ENCODE results near the gene IGFBP5.

Gene IGFBP5

DNA sequence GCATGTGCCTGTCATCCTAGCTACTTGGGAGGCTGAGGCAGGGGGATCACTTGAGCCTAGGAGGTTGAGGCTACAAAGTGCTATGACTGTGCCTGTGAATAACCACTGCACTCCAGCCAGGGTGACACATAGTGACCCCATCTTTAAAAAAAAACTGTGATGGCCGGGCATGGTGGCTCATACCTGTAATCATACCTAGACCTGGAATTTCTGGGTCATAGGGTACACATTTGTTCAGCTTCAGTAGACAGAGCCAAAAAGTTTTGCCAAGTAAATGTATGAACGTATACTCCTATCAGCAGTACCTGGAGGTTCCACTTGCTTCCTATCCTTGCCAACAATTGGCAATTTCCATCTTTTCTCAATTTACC lies 68.5 kb downstream of the IGFBP5 start:
- ATAC-seq = no peak
- TF ChIP-seq TOX (CRISPR knock-in tag; IDR thresholded peaks at IDR 0.05; ENCODE audit: borderline replicate concordance) (no peak), ESRRG (CRISPR knock-in tag; IDR thresholded peaks at IDR 0.05) (no peak), ZFP30 (CRISPR knock-in tag; IDR thresholded peaks at IDR 0.05) (no peak), ZC3H10 (CRISPR knock-in tag; IDR thresholded peaks at IDR 0.05) (no peak), RARB (CRISPR knock-in tag; IDR thresholded peaks at IDR 0.05) (no peak), POU6F1 (CRISPR knock-in tag; IDR thresholded peaks at IDR 0.05; ENCODE audit: borderline replicate concordance, low read depth) (no peak), ZNF70 (CRISPR knock-in tag; IDR thresholded peaks at IDR 0.05) (no peak), SNAI2 (CRISPR knock-in tag; IDR thresholded peaks at IDR 0.05) (no peak), PPARA (CRISPR knock-in tag; IDR thresholded peaks at IDR 0.05; ENCODE audit: borderline replicate concordance) (no peak), OSR1 (CRISPR knock-in tag; IDR thresholded peaks at IDR 0.05) (no peak), CSRNP3 (CRISPR knock-in tag; IDR thresholded peaks at IDR 0.05) (no peak), CREB5 (CRISPR knock-in tag; IDR thresholded peaks at IDR 0.05; ENCODE audit: low read depth) (no peak), GLIS3 (CRISPR knock-in tag; IDR thresholded peaks at IDR 0.05) (no peak), TCF4 (CRISPR knock-in tag; IDR thresholded peaks at IDR 0.05; ENCODE audit: borderline replicate concordance) (no peak), BACH2 (CRISPR knock-in tag; IDR thresholded peaks at IDR 0.05; ENCODE audit: borderline replicate concordance) (no peak), ISL1 (CRISPR knock-in tag; IDR thresholded peaks at IDR 0.05) (no peak), ZFP3 (CRISPR knock-in tag; IDR thresholded peaks at IDR 0.05) (no peak), ARNTL (CRISPR knock-in tag; IDR thresholded peaks at IDR 0.05; ENCODE audit: borderline replicate concordance, low read depth) (no peak), PATZ1 (CRISPR knock-in tag; IDR thresholded peaks at IDR 0.05; ENCODE audit: borderline replicate concordance) (no peak)

GRCh38 chr2:216626168-216626874 lies 69.0 kb downstream of the IGFBP5 start:
- no peak for ATAC-seq
- TF ChIP-seq ZNF8 (CRISPR knock-in tag; IDR thresholded peaks at IDR 0.05) = no peak
- no peak for TF ChIP-seq BACH2 (CRISPR knock-in tag; IDR thresholded peaks at IDR 0.05; ENCODE audit: borderline replicate concordance)
- TF ChIP-seq SNAI2 (CRISPR knock-in tag; IDR thresholded peaks at IDR 0.05) = no peak
- TF ChIP-seq OSR1 (CRISPR knock-in tag; IDR thresholded peaks at IDR 0.05) = no peak
- no peak for TF ChIP-seq GLIS3 (CRISPR knock-in tag; IDR thresholded peaks at IDR 0.05)
- TF ChIP-seq PPARA (CRISPR knock-in tag; IDR thresholded peaks at IDR 0.05; ENCODE audit: borderline replicate concordance) = no peak
- TF ChIP-seq ARNTL (CRISPR knock-in tag; IDR thresholded peaks at IDR 0.05; ENCODE audit: borderline replicate concordance, low read depth) = no peak
- no peak for TF ChIP-seq ZFP3 (CRISPR knock-in tag; IDR thresholded peaks at IDR 0.05)
- TF ChIP-seq ZNF70 (CRISPR knock-in tag; IDR thresholded peaks at IDR 0.05) = no peak
- no peak for TF ChIP-seq PATZ1 (CRISPR knock-in tag; IDR thresholded peaks at IDR 0.05; ENCODE audit: borderline replicate concordance)
- TF ChIP-seq ZNF565 (CRISPR knock-in tag; conservative IDR thresholded peaks at IDR 0.05; ENCODE audit: low read depth) = no peak

DNA sequence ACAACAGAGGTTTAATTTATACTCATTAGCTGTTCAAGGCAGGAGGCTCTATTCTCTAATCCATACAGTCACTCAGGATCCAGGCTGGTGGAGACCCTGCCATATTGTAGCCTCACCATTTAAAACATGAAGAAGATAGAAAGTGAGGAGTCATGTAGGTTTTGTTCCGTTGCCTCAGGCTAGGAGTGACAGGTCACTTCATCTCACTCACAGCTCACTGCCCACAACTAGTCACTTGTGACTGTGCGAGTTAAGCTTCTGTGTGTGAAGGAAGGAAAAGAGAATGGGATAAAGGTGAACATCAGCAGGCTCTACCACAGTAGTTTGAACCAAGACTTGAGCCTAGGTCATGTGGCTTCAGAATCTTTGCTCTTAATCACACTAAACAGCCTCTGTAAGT lies 71.1 kb downstream of the IGFBP5 start:
- TF ChIP-seq PATZ1 (CRISPR knock-in tag; IDR thresholded peaks at IDR 0.05; ENCODE audit: borderline replicate concordance) = no peak
- TF ChIP-seq POU6F1 (CRISPR knock-in tag; IDR thresholded peaks at IDR 0.05; ENCODE audit: borderline replicate concordance, low read depth) = no peak
- TF ChIP-seq ESRRG (CRISPR knock-in tag; IDR thresholded peaks at IDR 0.05) = no peak
- TF ChIP-seq GLIS3 (CRISPR knock-in tag; IDR thresholded peaks at IDR 0.05) = no peak
- TF ChIP-seq BACH2 (CRISPR knock-in tag; IDR thresholded peaks at IDR 0.05; ENCODE audit: borderline replicate concordance) = no peak
- ATAC-seq = no peak
